CD4-positive, alpha-beta memory T cell (primary cell): ENCODE data around the gene PPP1R3A. TPM values are rescaled to one million over a fixed set of nuclear protein-coding genes. Genes with fewer than 3 reads are reported as not detected.

ENCODE experiments used
- CTCF ChIA-PET: fragments of 350-600 bp; sonication (Branson Sonifier 250); formaldehyde crosslinking; loops from one replicate; lab custom pipeline; 2021; ENCODE audit warnings: inconsistent platforms; ENCODE audit not compliant: partially characterized antibody; lab: Charles Lee
- POLR2A ChIA-PET: fragments of 350-600 bp; sonication (Branson Sonifier 250); formaldehyde crosslinking; loops from one replicate; lab custom pipeline; 2021; ENCODE audit not compliant: partially characterized antibody; lab: Charles Lee
- DNase-seq, 5 donors: peaks; one replicate each; pipeline versions ENCODE4 v3.0.0 to v3.0.0-alpha.2; 2020 to 2022; ENCODE audit warnings: mixed read lengths in 1 of 5
- H3K27ac ChIP-seq: one replicate; pipeline ENCODE4 v1.7.0; 2013; ENCODE audit warnings: low read depth, low read length
- H3K27me3 ChIP-seq: 2 replicates; pipeline ENCODE4 v1.7.0; 2013; ENCODE audit warnings: mild to moderate bottlenecking, low read length, moderate library complexity; ENCODE audit not compliant: insufficient read depth
- H3K36me3 ChIP-seq: 2 replicates; pipeline ENCODE4 v1.7.0; 2013; ENCODE audit warnings: mild to moderate bottlenecking, low read length, moderate library complexity; ENCODE audit not compliant: insufficient read depth
- H3K4me1 ChIP-seq: 2 replicates; pipeline ENCODE4 v1.7.0; 2013; ENCODE audit warnings: mild to moderate bottlenecking, low read length, moderate library complexity; ENCODE audit not compliant: insufficient read depth
- H3K4me3 ChIP-seq, 2 donors: one replicate each; pipeline ENCODE4 v1.7.0; 2013; ENCODE audit warnings: low read length in 2 of 2, mild to moderate bottlenecking in 1 of 2
- H3K9me3 ChIP-seq, 2 donors: one replicate each; pipeline ENCODE4 v1.7.0; 2013; ENCODE audit warnings: low read length in 2 of 2, control low read depth in 1 of 2; ENCODE audit not compliant: control insufficient read depth in 1 of 2
- H3K27ac Mint-ChIP-seq, 7 donors: one replicate each; pipeline ENCODE4 v1.8.0; 2020 to 2021; ENCODE audit warnings: mixed read lengths in 7 of 7, mild to moderate bottlenecking in 6 of 7, inconsistent platforms in 3 of 7, moderate library complexity in 3 of 7
- H3K27me3 Mint-ChIP-seq, 2 donors: one replicate each; pipeline ENCODE4 v1.8.0; 2020 to 2021; ENCODE audit warnings: mixed read lengths in 2 of 2
- H3K36me3 Mint-ChIP-seq, 2 donors: one replicate each; pipeline ENCODE4 v1.8.0; 2020 to 2021; ENCODE audit warnings: mixed read lengths in 2 of 2, inconsistent platforms in 1 of 2, mild to moderate bottlenecking in 1 of 2
- H3K4me1 Mint-ChIP-seq, 4 donors: one replicate each; pipeline ENCODE4 v1.8.0; 2020 to 2021; ENCODE audit warnings: mixed read lengths in 4 of 4, mild to moderate bottlenecking in 1 of 4
- H3K4me3 Mint-ChIP-seq, 8 donors: one replicate each; pipeline ENCODE4 v1.8.0; 2020 to 2021; ENCODE audit warnings: mixed read lengths in 8 of 8, mild to moderate bottlenecking in 7 of 8, moderate library complexity in 6 of 8, inconsistent platforms in 3 of 8
- H3K9me3 Mint-ChIP-seq, 8 donors: one replicate each; pipeline ENCODE4 v1.8.0; 2020 to 2021; ENCODE audit warnings: mixed read lengths in 8 of 8, mild to moderate bottlenecking in 5 of 8, inconsistent platforms in 3 of 8, moderate library complexity in 1 of 8
- intact Hi-C: fragments of 100-400 bp; cut with micrococcal nuclease; formaldehyde crosslinking; loops from one replicate; pipeline ENCODE4 v1.15.1; 2023
- polyA plus RNA-seq, 2 donors: library from polyadenylated mRNA; unstranded; fragments of 300-500 nt; fragmentation: Illumina TruSeq; gene quantifications; one replicate each; pipeline ENCODE4 v1.2.3, GENCODE V29; 2021
- total RNA-seq, 2 experiments: library from RNA; stranded (reverse); gene quantifications; one replicate each; pipeline ENCODE4 v1.2.3, GENCODE V29; 2021

Gene PPP1R3A, protein sequence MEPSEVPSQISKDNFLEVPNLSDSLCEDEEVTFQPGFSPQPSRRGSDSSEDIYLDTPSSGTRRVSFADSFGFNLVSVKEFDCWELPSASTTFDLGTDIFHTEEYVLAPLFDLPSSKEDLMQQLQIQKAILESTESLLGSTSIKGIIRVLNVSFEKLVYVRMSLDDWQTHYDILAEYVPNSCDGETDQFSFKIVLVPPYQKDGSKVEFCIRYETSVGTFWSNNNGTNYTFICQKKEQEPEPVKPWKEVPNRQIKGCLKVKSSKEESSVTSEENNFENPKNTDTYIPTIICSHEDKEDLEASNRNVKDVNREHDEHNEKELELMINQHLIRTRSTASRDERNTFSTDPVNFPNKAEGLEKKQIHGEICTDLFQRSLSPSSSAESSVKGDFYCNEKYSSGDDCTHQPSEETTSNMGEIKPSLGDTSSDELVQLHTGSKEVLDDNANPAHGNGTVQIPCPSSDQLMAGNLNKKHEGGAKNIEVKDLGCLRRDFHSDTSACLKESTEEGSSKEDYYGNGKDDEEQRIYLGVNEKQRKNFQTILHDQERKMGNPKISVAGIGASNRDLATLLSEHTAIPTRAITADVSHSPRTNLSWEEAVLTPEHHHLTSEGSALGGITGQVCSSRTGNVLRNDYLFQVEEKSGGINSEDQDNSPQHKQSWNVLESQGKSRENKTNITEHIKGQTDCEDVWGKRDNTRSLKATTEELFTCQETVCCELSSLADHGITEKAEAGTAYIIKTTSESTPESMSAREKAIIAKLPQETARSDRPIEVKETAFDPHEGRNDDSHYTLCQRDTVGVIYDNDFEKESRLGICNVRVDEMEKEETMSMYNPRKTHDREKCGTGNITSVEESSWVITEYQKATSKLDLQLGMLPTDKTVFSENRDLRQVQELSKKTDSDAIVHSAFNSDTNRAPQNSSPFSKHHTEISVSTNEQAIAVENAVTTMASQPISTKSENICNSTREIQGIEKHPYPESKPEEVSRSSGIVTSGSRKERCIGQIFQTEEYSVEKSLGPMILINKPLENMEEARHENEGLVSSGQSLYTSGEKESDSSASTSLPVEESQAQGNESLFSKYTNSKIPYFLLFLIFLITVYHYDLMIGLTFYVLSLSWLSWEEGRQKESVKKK
- not detected for total RNA-seq
- polyA plus RNA-seq, result not detected

DNA sequence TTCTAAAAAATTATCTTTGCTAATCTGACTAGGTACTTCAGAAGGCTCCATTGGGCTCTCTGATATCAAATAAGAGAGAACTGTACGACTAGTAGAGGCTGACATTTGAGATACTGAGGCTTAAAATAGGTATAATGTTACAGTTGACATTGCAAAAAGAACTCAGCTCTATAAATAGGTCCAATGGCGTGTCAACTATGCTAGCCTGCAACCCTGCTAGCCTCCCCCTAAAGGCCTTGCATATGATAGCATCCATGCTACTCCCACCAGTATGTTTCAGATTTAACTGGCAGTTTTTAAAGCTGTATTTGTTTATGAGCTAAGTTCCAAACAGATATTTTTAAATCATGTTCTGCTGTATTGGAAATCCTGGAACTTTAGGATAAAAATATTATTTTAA is at the start of gene PPP1R3A:
Gene PPP1R3A (minus strand): TSS at position 64 of the 400 bp plus-strand sequence. CDS start 13 bp downstream, at position 51.
- no peaks in the 10 kb centered on the region for H3K27me3 Mint-ChIP-seq
- H3K4me1 Mint-ChIP-seq, result no peaks in the 10 kb centered on the region
- Histone ChIP-seq H3K27me3 (no peaks in the 10 kb centered on the region), H3K4me3 (no peak within 1 kb of the TSS), H3K36me3 (no peaks in the 10 kb centered on the region), H3K4me1 (no peaks in the 10 kb centered on the region), H3K9me3 (no peaks in the 10 kb centered on the region), H3K27ac (no peak within 1 kb of the TSS)
- no peak for DNase-seq
- ChIA-PET CTCF (no interaction called here), POLR2A (no interaction called here)
- H3K4me3 Mint-ChIP-seq, result no peak within 1 kb of the TSS
- no peak within 1 kb of the TSS for H3K27ac Mint-ChIP-seq
- intact Hi-C loops, result no loop called here
- peaks cover 0 to 2% (median 0%) of the 10 kb centered on the region in 8 donors for H3K9me3 Mint-ChIP-seq
- no peaks in the 10 kb centered on the region for H3K36me3 Mint-ChIP-seq

DNA sequence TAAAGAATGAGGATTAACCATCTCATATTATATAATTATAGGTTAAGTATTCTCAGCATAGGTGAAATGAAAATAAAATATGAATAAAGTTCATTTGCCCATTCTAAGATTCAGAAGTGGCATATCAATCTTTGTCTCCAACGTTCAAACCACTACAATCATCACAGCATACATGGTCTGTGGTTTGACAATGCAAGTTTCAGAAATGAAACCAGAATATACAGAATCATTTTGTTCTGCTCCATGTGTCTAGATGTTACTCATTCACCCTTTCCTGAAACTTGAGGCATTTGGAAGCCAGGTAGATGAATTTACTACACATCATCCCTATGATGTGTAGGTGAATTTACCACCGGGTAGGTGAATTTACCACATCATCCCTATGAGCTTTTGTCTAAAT is 44.5 kb upstream of the PPP1R3A start:
- no peak for DNase-seq
- no peak overlapping the region for H3K27ac ChIP-seq
- ChIA-PET POLR2A (no interaction called here), CTCF (no interaction called here)
- H3K9me3 Mint-ChIP-seq, result peaks cover 0 to 13% (median 7%) of the 10 kb centered on the region in 8 donors
- no peak overlapping the region for H3K4me3 ChIP-seq
- no peaks in the 10 kb centered on the region for H3K27me3 Mint-ChIP-seq
- no peaks in the 10 kb centered on the region for H3K4me1 ChIP-seq
- H3K4me3 Mint-ChIP-seq, result no peak overlapping the region
- no peaks in the 10 kb centered on the region for H3K27me3 ChIP-seq
- H3K4me1 Mint-ChIP-seq, result no peaks in the 10 kb centered on the region
- H3K9me3 ChIP-seq, result no peaks in the 10 kb centered on the region
- intact Hi-C loops, result no loop called here
- H3K36me3 Mint-ChIP-seq, result no peaks in the 10 kb centered on the region
- no peaks in the 10 kb centered on the region for H3K36me3 ChIP-seq
- no peak overlapping the region for H3K27ac Mint-ChIP-seq

DNA sequence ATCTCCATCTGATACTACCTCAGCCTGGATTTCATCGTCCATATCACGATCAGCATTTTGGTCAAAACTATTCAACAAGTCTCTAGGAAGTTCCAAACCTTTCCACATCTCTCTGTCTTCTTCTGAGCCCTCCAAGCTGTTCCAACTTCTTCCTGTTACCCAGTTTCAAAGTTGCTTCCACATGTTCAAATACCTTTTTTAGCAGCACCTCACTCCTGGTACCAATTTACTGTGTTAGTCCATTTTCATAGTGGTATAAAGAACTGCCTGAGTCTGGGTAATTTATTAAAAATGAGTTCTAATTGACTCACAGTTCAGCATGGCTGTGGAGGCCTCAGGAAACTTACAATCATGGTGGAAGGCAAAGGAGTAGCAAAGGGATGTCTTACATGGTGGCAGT is 41.1 kb upstream of the PPP1R3A start:
- Mint-ChIP-seq H3K4me3 (no peak overlapping the region), H3K9me3 (peaks cover 0 to 18% (median 11%) of the 10 kb centered on the region in 8 donors), H3K27me3 (no peaks in the 10 kb centered on the region), H3K36me3 (no peaks in the 10 kb centered on the region), H3K27ac (no peak overlapping the region), H3K4me1 (no peaks in the 10 kb centered on the region)
- no peak for DNase-seq
- Histone ChIP-seq H3K36me3 (no peaks in the 10 kb centered on the region), H3K4me1 (no peaks in the 10 kb centered on the region), H3K9me3 (no peaks in the 10 kb centered on the region), H3K27me3 (no peaks in the 10 kb centered on the region), H3K27ac (no peak overlapping the region), H3K4me3 (no peak overlapping the region)
- POLR2A ChIA-PET, result no interaction called here
- intact Hi-C loops, result no loop called here
- CTCF ChIA-PET, result no interaction called here

DNA sequence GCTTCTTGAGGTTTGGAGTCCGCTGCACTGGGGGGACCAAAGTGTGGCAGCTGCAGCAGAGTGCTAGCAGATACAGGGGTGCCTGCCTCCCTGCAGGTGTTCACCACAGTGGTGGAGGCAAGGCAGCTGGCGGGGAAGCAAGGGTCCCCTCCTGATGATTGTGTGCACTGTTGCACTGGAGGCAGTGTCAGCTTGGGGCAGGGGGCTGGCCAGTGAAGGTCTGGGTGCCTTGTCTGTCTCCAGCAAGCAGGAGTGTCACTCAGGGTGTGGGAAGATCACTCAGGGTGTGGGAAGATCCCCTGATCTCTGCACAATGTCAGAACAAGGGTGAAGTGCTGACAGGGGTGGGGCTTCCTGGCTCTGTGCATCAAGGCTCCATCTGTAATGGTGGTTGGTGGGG is 36.3 kb upstream of the PPP1R3A start:
- H3K36me3 Mint-ChIP-seq, result no peaks in the 10 kb centered on the region

DNA sequence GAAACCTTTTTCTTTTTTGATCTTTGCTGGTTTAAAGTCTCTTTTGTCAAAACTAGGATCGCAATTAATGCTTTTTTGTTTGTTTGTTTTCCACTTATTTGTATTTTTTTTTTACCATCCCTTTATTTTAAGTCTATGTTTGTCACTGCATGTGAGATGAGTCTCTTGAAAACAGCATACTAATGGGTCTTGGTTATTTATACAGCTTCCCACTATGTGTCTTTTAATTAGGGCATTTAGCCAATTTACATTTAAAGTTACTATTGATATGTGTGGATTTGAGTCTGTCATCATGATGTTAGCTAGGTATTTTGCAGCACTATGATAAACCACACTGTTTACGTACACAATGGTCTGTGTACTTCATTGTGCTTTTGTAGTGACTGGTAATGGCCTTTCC is 34.7 kb upstream of the PPP1R3A start:
- POLR2A ChIA-PET, result no interaction called here
- Histone ChIP-seq H3K4me1 (no peaks in the 10 kb centered on the region), H3K4me3 (no peak overlapping the region), H3K9me3 (no peaks in the 10 kb centered on the region), H3K27me3 (no peaks in the 10 kb centered on the region), H3K36me3 (no peaks in the 10 kb centered on the region), H3K27ac (no peak overlapping the region)
- no peak overlapping the region for H3K4me3 Mint-ChIP-seq
- H3K9me3 Mint-ChIP-seq, result peaks cover 0 to 32% (median 17%) of the 10 kb centered on the region in 8 donors
- H3K27me3 Mint-ChIP-seq, result no peaks in the 10 kb centered on the region
- H3K4me1 Mint-ChIP-seq, result no peaks in the 10 kb centered on the region
- CTCF ChIA-PET, result no interaction called here
- H3K27ac Mint-ChIP-seq, result no peak overlapping the region
- DNase-seq, result no peak
- intact Hi-C loops, result no loop called here
- H3K36me3 Mint-ChIP-seq, result no peaks in the 10 kb centered on the region

More for the DNA sequence above, 36.3 kb upstream of the PPP1R3A start:
- no peaks in the 10 kb centered on the region for H3K27me3 ChIP-seq
- H3K4me3 ChIP-seq, result no peak overlapping the region
- H3K27me3 Mint-ChIP-seq, result no peaks in the 10 kb centered on the region
- H3K9me3 ChIP-seq, result no peaks in the 10 kb centered on the region
- no peak for DNase-seq
- no peak overlapping the region for H3K27ac Mint-ChIP-seq
- no peaks in the 10 kb centered on the region for H3K36me3 ChIP-seq
- peaks cover 0 to 38% (median 26%) of the 10 kb centered on the region in 8 donors for H3K9me3 Mint-ChIP-seq
- no peak overlapping the region for H3K4me3 Mint-ChIP-seq
- H3K27ac ChIP-seq, result no peak overlapping the region
- CTCF ChIA-PET, result no interaction called here
- intact Hi-C loops, result no loop called here
- H3K4me1 Mint-ChIP-seq, result no peaks in the 10 kb centered on the region
- POLR2A ChIA-PET, result no interaction called here
- no peaks in the 10 kb centered on the region for H3K4me1 ChIP-seq

DNA sequence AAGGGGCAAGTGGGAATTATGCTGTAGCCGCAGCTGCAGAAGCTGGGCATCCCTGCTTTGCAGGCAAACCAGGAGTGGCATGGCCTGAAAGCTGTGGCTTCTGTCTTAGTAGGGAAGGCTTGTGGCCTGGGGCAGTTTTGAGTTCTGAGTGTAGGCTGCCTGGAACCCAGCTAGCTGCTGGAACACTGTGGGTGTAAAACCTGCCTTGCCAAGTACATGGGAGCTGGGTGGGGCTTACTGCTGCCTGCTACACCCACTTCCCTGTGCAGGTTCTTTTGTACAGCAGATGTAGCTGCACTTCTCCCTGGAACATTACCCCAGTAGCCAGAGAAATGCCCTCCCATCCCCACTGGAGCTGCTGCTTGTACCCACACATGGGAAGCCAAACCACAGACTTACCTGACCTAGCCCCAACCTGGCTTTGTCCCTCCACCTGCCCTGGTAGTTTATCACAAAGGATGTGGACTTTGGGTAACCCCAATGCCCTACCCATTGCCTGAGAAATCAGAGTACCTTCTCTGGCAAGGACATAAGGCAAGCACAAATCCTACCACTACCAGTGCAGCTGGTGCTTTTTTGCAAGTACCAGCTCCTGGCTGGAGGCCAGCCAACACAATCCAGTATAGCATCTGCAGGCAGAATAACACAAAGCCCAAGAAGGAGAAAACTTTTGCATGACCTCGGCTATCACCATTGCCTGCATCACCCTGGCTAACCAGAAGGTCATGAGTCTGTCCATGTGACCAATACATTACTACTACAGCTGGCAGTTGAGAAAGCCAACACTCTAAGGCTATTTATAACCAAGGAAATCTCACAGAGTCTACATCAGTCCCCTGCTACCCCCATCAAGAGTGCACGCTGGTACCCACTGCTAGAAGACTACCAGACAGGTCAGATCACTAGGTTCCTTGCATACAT is 26.5 kb upstream of the PPP1R3A start:
- H3K27me3 Mint-ChIP-seq, result no peaks in the 10 kb centered on the region
- intact Hi-C loops, result no loop called here

More for the DNA sequence above, 26.5 kb upstream of the PPP1R3A start:
- no peak for DNase-seq
- no peaks in the 10 kb centered on the region for H3K9me3 ChIP-seq
- no peak overlapping the region for H3K27ac ChIP-seq
- H3K4me3 ChIP-seq, result no peak overlapping the region
- POLR2A ChIA-PET, result no interaction called here
- H3K9me3 Mint-ChIP-seq, result peaks cover 0 to 6% (median 0%) of the 10 kb centered on the region in 8 donors
- CTCF ChIA-PET, result no interaction called here
- H3K4me3 Mint-ChIP-seq, result no peak overlapping the region
- H3K4me1 Mint-ChIP-seq, result no peaks in the 10 kb centered on the region
- no peaks in the 10 kb centered on the region for H3K36me3 ChIP-seq
- H3K27ac Mint-ChIP-seq, result no peak overlapping the region
- H3K27me3 ChIP-seq, result no peaks in the 10 kb centered on the region
- H3K36me3 Mint-ChIP-seq, result no peaks in the 10 kb centered on the region
- no peaks in the 10 kb centered on the region for H3K4me1 ChIP-seq
